HEK293T (cell line): ENCODE results near the gene WNT9A.

Experiments
- ELF4 ChIP-seq: fragments of 450-650 bp; IDR thresholded peaks from 2 replicates; pipeline ENCODE4 v1.6.1; 2017; ENCODE audit warnings: antibody characterized with exemption
- FOXK2 ChIP-seq: fragments of 450-650 bp; IDR thresholded peaks from 2 replicates; pipeline ENCODE4 v1.6.1; 2016; ENCODE audit warnings: mild to moderate bottlenecking
- L3MBTL2 ChIP-seq: fragments of 450-650 bp; conservative IDR thresholded peaks from 2 replicates; pipeline ENCODE4 v1.6.1; 2016; ENCODE audit warnings: mild to moderate bottlenecking
- NFRKB ChIP-seq: fragments of 450-650 bp; IDR thresholded peaks from 2 replicates; pipeline ENCODE4 v1.6.1; 2016; ENCODE audit warnings: mild to moderate bottlenecking, moderate library complexity
- PKNOX1 ChIP-seq: fragments of 450-650 bp; IDR thresholded peaks from 2 replicates; pipeline ENCODE4 v1.6.1; 2016
- SP1 ChIP-seq: fragments of 450-650 bp; IDR thresholded peaks from 2 replicates; pipeline ENCODE4 v1.6.1; 2017
- TARDBP ChIP-seq: fragments of 450-650 bp; IDR thresholded peaks from 2 replicates; pipeline ENCODE4 v1.6.1; 2016

- no peak for TF ChIP-seq FOXK2
- no peak for TF ChIP-seq L3MBTL2
- TF ChIP-seq TARDBP, result no peak
- no peak for TF ChIP-seq PKNOX1
- TF ChIP-seq NFRKB, result no peak
- no peak for TF ChIP-seq ELF4
- TF ChIP-seq SP1, result no peak
These were observed 21.4 kb downstream of the WNT9A start for GRCh38 chr1:227926216-227926791.
